RPMI8226 (cell line): ENCODE measurements around the gene HOXC9.
A peak's percentile ranks its signal among the peaks of the same experiment; 100 is the strongest.

ENCODE experiments used
- DNase-seq: peaks from one replicate; pipeline ENCODE4 v3.0.0-alpha.2; 2015

HOXC9 gene

GRCh38 chr12:53963434-53964314 lies 36.3 kb upstream of the HOXC9 start:
- no peak for DNase-seq

- DNase-seq, result no peak
Observed at GRCh38 chr12:53964315-53964713, 35.6 kb upstream of the HOXC9 start.

DNA sequence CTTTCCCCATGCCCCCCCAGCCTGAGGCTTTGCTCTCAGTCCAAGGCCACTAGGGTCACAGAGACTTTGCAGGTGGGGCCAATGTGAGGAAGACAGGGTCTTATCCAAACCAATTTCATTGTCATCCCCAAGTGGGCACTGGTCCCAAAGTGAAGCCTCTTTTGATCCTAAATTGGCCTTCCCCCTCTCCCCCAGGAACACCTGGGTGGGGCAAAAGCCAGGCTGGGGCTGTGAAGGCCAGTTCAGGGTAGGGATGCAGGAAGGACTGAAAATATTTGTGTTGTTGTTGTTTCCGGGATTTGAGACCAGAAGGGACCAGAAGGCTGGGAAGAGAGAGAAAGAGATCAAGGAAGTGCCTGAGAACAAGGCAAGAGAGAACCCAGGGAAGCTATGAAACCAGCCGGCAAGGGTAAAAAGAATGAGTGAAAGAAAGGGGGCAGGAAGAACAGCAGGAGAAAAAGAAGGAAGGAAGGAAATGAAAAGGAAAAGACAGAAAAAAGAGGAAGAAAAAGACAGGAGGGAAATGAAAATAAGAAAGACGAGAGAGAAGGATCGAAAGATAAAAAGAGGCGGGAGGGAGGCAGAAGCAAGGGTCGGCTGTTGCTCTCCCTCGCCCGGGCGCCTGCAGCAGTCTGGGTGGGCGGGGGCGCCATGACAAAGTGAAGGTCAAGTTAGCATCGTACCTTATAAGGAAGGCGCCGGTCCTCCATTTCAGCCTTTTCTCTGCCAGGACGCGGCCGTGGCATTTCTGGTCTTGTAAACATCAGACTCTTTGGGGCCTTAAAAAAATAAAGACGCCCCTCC lies 34.5 kb upstream of the HOXC9 start:
- DNase-seq, result no peak

- no peak for DNase-seq
Observed at GRCh38 chr12:53966085-53966384, 33.9 kb upstream of the HOXC9 start.

DNA sequence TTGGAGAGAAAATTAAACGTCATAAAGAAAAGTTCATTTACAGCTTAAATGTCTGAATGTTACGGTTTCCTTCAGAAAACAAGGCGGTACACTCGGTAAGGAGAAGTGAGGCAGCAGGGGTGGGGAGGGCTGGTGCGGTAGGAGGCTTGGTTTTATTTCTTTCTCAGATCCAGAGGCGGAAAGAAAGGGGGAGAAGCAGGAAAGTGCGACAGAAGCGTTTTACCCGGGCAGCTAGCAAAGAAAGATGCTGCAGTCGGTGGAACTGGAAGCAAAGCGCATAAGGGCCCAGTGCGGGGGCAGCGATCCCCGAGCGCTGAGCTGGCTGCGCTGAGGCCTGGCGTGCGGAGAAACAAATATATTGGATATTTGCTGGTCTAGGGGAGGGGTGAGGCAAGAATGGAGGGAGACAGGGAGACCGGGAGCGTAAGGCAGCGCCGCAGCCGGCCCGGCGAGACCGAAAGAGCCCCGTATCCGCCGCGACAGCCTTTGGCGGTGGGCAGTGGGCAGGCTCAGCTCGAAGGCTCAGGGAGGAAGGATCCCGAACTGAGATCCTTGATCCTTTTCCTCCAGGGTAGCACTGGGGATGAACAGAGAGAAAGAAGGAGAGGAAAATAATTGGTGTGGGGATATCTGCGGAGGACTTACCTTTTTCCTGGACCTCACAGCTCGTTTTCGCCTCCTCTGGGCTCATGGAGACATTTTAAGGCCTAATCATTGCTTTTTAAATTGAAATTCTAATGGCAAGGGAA lies 33.4 kb upstream of the HOXC9 start:
- DNase-seq, result no peak

DNA sequence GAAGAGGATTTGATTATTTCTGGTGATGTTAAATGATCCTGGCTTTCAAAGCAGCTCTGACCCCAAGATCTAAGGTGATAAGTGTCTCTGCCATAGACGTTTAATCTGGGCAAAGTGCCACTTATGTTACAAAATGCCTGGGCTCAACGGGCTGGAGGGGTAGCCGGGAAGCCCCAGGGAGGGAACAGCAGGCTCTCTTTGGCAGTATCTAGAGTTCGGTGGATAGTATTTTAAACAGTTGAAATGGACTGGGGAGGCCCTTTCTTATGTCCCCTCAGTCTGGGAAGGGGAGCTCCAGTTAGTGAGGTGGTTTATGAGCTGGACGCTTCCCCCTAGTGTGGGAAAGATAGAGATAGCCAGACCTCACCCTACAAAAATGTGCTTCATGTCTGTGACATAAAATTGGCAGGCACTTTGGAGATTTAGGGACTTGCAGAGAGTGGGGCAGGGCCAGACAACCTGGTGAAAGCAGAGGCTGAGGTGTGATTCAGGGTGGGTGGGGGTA lies 32.5 kb upstream of the HOXC9 start:
- DNase-seq, result no peak

DNA sequence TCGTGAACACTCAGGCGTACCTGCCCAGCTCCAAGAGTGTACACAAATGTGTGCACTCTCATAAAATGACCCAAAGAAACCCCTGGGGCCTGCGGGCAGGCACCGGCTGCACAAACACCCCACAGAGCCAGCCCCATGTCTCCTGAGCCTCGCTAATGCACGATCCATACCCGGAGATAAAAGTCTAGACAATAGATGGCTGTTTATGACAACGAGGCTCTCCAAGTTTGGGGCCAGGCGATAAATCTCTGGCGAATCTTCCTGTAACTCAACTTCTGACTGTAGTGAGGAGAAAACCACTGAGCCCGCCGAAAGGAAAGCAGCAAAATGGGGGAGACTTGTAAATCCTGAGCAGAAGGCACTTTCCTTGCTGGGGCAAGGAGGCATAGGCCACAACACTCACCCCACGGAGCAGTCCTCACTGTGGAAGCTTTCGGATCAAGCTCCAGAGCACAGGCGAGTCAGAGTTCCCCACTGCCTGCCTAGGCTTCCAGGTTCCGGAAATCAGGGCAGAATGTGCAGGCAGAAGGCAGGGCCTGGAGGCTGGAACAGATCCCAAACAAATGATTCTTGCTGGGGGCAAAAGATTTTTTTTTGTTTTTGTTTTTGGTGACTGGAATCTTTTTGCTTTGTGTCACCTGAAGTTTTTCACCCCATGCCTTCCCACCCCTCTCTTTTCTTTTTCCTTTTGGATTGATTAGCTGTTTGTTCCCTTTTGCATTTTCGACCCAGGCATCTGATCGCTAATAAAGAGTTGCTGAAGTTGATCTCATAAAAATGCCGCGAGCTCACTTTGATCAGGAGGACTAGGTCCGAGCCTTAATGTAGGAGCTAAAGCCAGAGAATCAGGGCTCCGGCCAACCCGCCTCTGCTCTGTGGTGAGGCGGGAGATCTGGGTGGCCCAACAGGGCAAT lies 31.5 kb upstream of the HOXC9 start:
- DNase-seq, result no peak

- no peak for DNase-seq
Observed at GRCh38 chr12:53969588-53970259, 30.2 kb upstream of the HOXC9 start.

DNA sequence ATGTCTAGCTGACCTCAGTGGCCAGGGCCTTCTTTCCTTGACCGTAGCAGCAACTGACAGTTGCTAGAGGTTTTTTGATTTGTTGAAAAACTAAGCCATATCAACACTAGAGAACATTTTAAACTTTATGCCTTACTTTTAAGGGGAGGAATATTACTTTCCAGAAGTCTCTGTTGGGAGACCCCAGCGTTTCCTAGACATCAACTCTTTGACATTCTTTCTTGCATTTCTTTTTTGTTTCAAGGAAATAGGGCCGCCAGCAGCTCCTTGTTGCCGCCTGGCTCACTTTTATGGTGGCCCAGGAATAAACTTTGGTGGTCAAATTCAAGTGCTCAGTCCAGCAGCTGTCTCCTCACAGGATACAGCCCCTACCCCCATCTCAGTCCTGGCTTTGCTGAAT lies 29.5 kb upstream of the HOXC9 start:
- no peak for DNase-seq

DNA sequence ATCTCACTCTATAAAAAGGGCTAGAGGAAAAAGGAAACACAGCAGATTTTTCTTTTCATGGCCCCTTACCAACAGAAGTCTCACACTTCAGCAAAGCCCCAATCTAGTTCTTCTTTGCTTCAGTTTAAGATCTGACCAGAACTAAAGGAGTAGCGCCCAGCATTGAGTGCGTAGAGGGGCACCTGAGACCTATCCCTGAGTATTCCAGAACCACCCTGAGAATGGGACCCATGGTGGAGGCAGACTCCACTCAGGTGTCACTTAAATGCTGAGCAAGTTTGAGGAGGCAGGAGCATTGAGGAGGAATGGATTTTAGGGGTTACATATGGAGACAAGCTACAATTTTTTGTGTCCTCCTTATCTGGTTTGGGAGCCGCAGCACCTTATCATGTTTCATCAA lies 28.8 kb upstream of the HOXC9 start:
- no peak for DNase-seq

- DNase-seq, result no peak
Observed at GRCh38 chr12:53971686-53972085, 28.3 kb upstream of the HOXC9 start.

DNA sequence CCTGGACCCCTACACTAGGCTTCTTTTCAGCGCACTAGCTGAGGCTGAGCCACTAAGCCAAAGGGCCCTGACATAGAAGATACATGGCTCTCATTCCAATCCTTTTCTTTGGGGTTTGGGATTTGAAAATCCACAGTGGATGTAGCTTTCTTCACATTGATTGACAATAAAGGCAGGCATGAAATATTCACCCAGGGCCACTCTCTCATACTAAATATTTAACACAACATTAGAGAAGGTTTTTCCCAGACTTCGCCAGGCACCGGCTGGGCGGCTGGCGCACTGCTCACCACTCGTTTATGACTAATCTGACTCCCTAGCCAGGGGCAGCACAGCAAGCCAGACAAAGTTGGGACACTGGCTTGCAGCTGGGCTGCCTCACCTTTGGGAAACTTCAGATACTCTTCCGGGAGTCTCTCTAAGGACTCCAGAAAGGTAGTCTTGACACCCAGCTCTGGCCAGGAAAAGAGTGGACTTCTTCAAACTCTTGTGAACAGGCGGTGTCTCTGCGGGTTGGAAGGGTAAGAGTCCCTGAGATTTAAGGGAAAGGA lies 27.7 kb upstream of the HOXC9 start:
- DNase-seq, result no peak

GRCh38 chr12:53972722-53973235 lies 27.2 kb upstream of the HOXC9 start, which contains the start of gene HOXC11:
TSS of gene HOXC11 (plus strand) at chr12:53973126. CDS start at chr12:53973242, 116 bp downstream.
- no peak for DNase-seq

DNA sequence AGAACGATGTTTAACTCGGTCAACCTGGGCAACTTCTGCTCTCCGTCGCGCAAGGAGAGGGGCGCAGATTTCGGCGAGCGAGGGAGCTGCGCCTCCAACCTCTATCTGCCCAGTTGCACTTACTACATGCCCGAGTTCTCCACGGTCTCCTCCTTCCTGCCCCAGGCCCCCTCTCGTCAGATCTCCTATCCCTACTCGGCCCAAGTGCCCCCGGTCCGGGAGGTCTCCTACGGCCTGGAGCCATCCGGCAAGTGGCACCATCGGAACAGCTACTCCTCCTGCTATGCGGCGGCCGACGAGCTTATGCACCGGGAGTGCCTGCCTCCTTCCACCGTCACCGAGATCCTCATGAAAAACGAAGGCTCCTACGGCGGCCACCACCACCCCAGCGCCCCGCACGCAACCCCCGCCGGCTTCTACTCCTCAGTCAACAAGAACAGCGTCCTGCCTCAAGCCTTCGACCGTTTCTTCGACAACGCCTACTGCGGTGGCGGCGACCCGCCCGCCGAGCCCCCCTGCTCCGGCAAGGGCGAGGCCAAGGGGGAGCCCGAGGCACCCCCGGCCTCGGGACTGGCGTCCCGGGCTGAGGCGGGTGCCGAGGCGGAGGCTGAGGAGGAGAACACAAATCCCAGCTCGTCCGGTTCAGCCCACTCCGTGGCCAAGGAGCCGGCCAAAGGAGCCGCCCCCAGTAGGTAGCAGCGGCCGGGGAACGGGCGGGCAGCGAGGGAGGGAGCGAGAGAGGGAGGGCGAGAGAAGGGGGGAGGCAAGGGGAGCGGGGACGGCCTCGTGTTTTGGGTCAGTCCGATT lies 26.5 kb upstream of the HOXC9 start:
- DNase-seq, result no peak

- DNase-seq, result peak; percentile 34
Observed at GRCh38 chr12:53974084-53975063, 25.6 kb upstream of the HOXC9 start, which contains the start of gene HOTAIR. TSS of gene HOTAIR (minus strand) at chr12:53974954.

DNA sequence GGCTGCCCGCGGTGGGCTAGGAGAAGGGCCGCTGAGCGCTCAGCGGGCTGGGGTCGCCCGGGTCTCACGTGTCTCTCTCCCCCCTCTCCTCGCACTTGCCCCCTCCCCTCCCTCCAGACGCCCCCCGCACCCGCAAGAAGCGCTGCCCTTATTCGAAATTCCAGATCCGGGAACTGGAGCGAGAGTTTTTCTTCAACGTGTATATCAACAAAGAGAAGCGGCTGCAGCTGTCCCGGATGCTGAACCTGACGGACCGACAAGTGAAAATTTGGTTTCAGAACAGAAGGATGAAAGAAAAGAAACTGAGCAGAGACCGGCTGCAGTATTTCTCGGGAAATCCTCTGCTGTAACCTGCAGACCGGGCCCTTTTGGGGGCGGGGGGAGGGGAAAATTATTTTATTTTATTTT lies 24.9 kb upstream of the HOXC9 start:
- DNase-seq, result no peak

GRCh38 chr12:53975479-53976152 lies 24.3 kb upstream of the HOXC9 start:
- DNase-seq, result no peak

- no peak for DNase-seq
Observed at GRCh38 chr12:53976172-53976822, 23.7 kb upstream of the HOXC9 start.
